WTC11 (cell line): ENCODE measurements around the gene ADORA2B. TPM values are rescaled to one million over a fixed set of nuclear protein-coding genes. Genes with fewer than 3 reads are reported as not detected.

Experiments
- ATAC-seq: fragments of 200-7000 bp; cut with Tn5 transposase; 2 replicates; pipeline ENCODE4 v1.10.0; 2021; ENCODE audit warnings: mild to moderate bottlenecking, moderate library complexity
- CTCF ChIA-PET: fragments of 300-600 bp; sonication (Branson Sonifier 250); formaldehyde crosslinking; loops from one replicate; lab custom pipeline; 2021; ENCODE audit warnings: antibody characterized with exemption; lab: Charles Lee
- POLR2A ChIA-PET: fragments of 350-600 bp; sonication (Branson Sonifier 250); formaldehyde crosslinking; loops from one replicate; lab custom pipeline; 2021; ENCODE audit warnings: antibody characterized with exemption; lab: Charles Lee
- DNase-seq: peaks from one replicate; pipeline ENCODE4 v3.0.0; 2021; ENCODE audit warnings: low spot score
- H3K27ac Mint-ChIP-seq: 2 replicates; pipeline ENCODE4 v1.8.0; 2021; ENCODE audit warnings: mixed read lengths
- H3K27me3 Mint-ChIP-seq: 2 replicates; pipeline ENCODE4 v1.8.0; 2021; ENCODE audit warnings: low read depth, mild to moderate bottlenecking, moderate library complexity, mixed read lengths
- H3K36me3 Mint-ChIP-seq: 2 replicates; pipeline ENCODE4 v1.8.0; 2021; ENCODE audit warnings: mixed read lengths
- H3K4me1 Mint-ChIP-seq: 2 replicates; pipeline ENCODE4 v1.8.0; 2022; ENCODE audit warnings: mixed read lengths
- H3K4me3 Mint-ChIP-seq: 2 replicates; pipeline ENCODE4 v1.8.0; 2021; ENCODE audit warnings: mild to moderate bottlenecking, moderate library complexity, mixed read lengths
- H3K9me3 Mint-ChIP-seq: 2 replicates; pipeline ENCODE4 v1.8.0; 2021; ENCODE audit warnings: mixed read lengths
- AR ChIP-seq: fragments of 250-450 bp; sonication (Bioruptor Pico); IDR thresholded peaks from 2 replicates; pipeline ENCODE4 v1.9.0; 2021; ENCODE audit warnings: mild to moderate bottlenecking
- ATF2 ChIP-seq: sonication (generic); formaldehyde crosslinking; IDR thresholded peaks from 2 replicates; pipeline ENCODE4 v1.8.1; 2022; ENCODE audit warnings: low read depth, missing genetic modification reagents, borderline replicate concordance
- CREB1 ChIP-seq: sonication (generic); formaldehyde crosslinking; IDR thresholded peaks from 2 replicates; pipeline ENCODE4 v1.8.0; 2023; ENCODE audit warnings: mild to moderate bottlenecking, missing genetic modification reagents
- FOXK1 ChIP-seq: sonication (generic); formaldehyde crosslinking; IDR thresholded peaks from 2 replicates; pipeline ENCODE4 v1.8.0; 2022; ENCODE audit warnings: mild to moderate bottlenecking, moderate library complexity, missing genetic modification reagents
- FOXP1 ChIP-seq: sonication (generic); formaldehyde crosslinking; IDR thresholded peaks from 2 replicates; pipeline ENCODE4 v1.8.0; 2022; ENCODE audit warnings: missing genetic modification reagents, mild to moderate bottlenecking, moderate library complexity, borderline replicate concordance
- HMGXB4 ChIP-seq: sonication (generic); formaldehyde crosslinking; IDR thresholded peaks from 2 replicates; pipeline ENCODE4 v1.8.1; 2023; ENCODE audit warnings: mild to moderate bottlenecking, moderate library complexity, missing genetic modification reagents
- NFE2L1 ChIP-seq: sonication (generic); formaldehyde crosslinking; IDR thresholded peaks from 2 replicates; pipeline ENCODE4 v1.8.1; 2023; ENCODE audit warnings: missing genetic modification reagents
- NFYB ChIP-seq: sonication (generic); formaldehyde crosslinking; conservative IDR thresholded peaks from 2 replicates; pipeline ENCODE4 v1.8.0; 2022; ENCODE audit warnings: low read depth, missing genetic modification reagents
- NR2C2 ChIP-seq: sonication (generic); formaldehyde crosslinking; IDR thresholded peaks from 2 replicates; pipeline ENCODE4 v1.8.0; 2022; ENCODE audit warnings: mild to moderate bottlenecking, missing genetic modification reagents
- RORB ChIP-seq: fragments of 250-450 bp; sonication (Bioruptor Pico); IDR thresholded peaks from 2 replicates; pipeline ENCODE4 v1.9.0; 2021; ENCODE audit warnings: mild to moderate bottlenecking
- SOX15 ChIP-seq: fragments of 250-450 bp; sonication (Bioruptor Pico); IDR thresholded peaks from 2 replicates; pipeline ENCODE4 v1.9.0; 2021; ENCODE audit warnings: mild to moderate bottlenecking
- STAT6 ChIP-seq: sonication (generic); formaldehyde crosslinking; conservative IDR thresholded peaks from 2 replicates; pipeline ENCODE4 v1.8.1; 2023; ENCODE audit warnings: mild to moderate bottlenecking, low read depth, missing genetic modification reagents, moderate library complexity
- ZMAT4 ChIP-seq: fragments of 250-450 bp; sonication (Bioruptor Pico); IDR thresholded peaks from 2 replicates; pipeline ENCODE4 v1.9.0; 2021; ENCODE audit warnings: mild to moderate bottlenecking
- ZNF425 ChIP-seq: fragments of 250-450 bp; sonication (Bioruptor Pico); conservative IDR thresholded peaks from 2 replicates; pipeline ENCODE4 v1.9.0; 2021; ENCODE audit warnings: mild to moderate bottlenecking
- ZNF512 ChIP-seq: sonication (generic); formaldehyde crosslinking; IDR thresholded peaks from 2 replicates; pipeline ENCODE4 v1.8.1; 2022; ENCODE audit warnings: missing genetic modification reagents, borderline replicate concordance
- ZSCAN18 ChIP-seq: fragments of 250-450 bp; sonication (Bioruptor Pico); IDR thresholded peaks from 2 replicates; pipeline ENCODE4 v2.1.2; 2022; ENCODE audit warnings: mild to moderate bottlenecking, moderate library complexity
- total RNA-seq: library from RNA; stranded (reverse); gene quantifications from 3 replicates; pipeline ENCODE4 v1.2.3, GENCODE V29; 2021

ADORA2B gene
- total RNA-seq, 1 experiment from 2014 or later = 4.2 TPM

GRCh38 chr17:15952916-15953790, 8.2 kb downstream of the ADORA2B start (continued):
- no peak for TF ChIP-seq ZNF512 (CRISPR knock-in tag)
- no peak for TF ChIP-seq ZMAT4 (CRISPR knock-in tag)
- TF ChIP-seq AR (CRISPR knock-in tag) = no peak
- TF ChIP-seq NFE2L1 (CRISPR knock-in tag) = no peak
- TF ChIP-seq SOX15 (CRISPR knock-in tag) = no peak
- TF ChIP-seq NFYB (CRISPR knock-in tag) = no peak
- TF ChIP-seq FOXK1 (CRISPR knock-in tag) = no peak
- no peak for TF ChIP-seq STAT6 (CRISPR knock-in tag)
- no peak for TF ChIP-seq ZSCAN18 (CRISPR knock-in tag)

GRCh38 chr17:15954222-15954621, 9.3 kb downstream of the ADORA2B start:
- no peaks in the 10 kb centered on the region; the same call in 1 of the 2 replicates for H3K27me3 Mint-ChIP-seq
- ATAC-seq = no peak
- DNase-seq = no peak
- ChIA-PET CTCF (no interaction called here), POLR2A (no interaction called here)
- peaks cover 33% of the 10 kb centered on the region for H3K4me1 Mint-ChIP-seq
- no peak overlapping the region for H3K27ac Mint-ChIP-seq
- H3K4me3 Mint-ChIP-seq = no peak overlapping the region
- H3K36me3 Mint-ChIP-seq = peaks cover 6% of the 10 kb centered on the region; the same call in 1 of the 2 replicates
- peaks cover 3% of the 10 kb centered on the region; the same call in 1 of the 2 replicates for H3K9me3 Mint-ChIP-seq
- no peak for TF ChIP-seq CREB1 (CRISPR knock-in tag)
- TF ChIP-seq NFE2L1 (CRISPR knock-in tag) = no peak
- no peak for TF ChIP-seq FOXP1
- no peak for TF ChIP-seq HMGXB4 (CRISPR knock-in tag)
- no peak for TF ChIP-seq ZNF425 (CRISPR knock-in tag)
- no peak for TF ChIP-seq NR2C2 (CRISPR knock-in tag)
- no peak for TF ChIP-seq RORB (CRISPR knock-in tag)
- TF ChIP-seq ATF2 (CRISPR knock-in tag) = no peak
- no peak for TF ChIP-seq ZMAT4 (CRISPR knock-in tag)
